WERI-Rb-1 (cell line): Measurements from ENCODE around the gene WSCD2.

ENCODE experiments used
- DNase-seq: peaks from one replicate; pipeline ENCODE4 v3.0.0-alpha.2; 2020
- H3K27ac ChIP-seq: fragments of 250-450 bp; sonication (Bioruptor Pico); 2 replicates; pipeline ENCODE4 v1.5.1; 2020; ENCODE audit warnings: mild to moderate bottlenecking, moderate library complexity
- H3K27me3 ChIP-seq: fragments of 250-450 bp; sonication (Bioruptor Pico); 2 replicates; pipeline ENCODE4 v1.5.1; 2021; ENCODE audit warnings: mild to moderate bottlenecking, low read depth, moderate library complexity; ENCODE audit not compliant: insufficient read depth, severe bottlenecking
- H3K36me3 ChIP-seq: fragments of 250-450 bp; sonication (Bioruptor Pico); 2 replicates; pipeline ENCODE4 v1.5.1; 2020; ENCODE audit warnings: mild to moderate bottlenecking, moderate library complexity
- H3K4me3 ChIP-seq: 2 replicates; pipeline ENCODE4 v1.5.1; 2011; ENCODE audit warnings: low read depth, mild to moderate bottlenecking, control low read depth, low read length
- H3K9me3 ChIP-seq: fragments of 250-450 bp; sonication (Bioruptor Pico); 2 replicates; pipeline ENCODE4 v1.5.1; 2021; ENCODE audit warnings: mild to moderate bottlenecking, moderate library complexity; ENCODE audit not compliant: severe bottlenecking
- TF ChIP-seq, protein P1 (sequence below): IDR thresholded peaks from 2 replicates; pipeline ENCODE4 v1.5.1; 2011; ENCODE audit warnings: low read depth, mild to moderate bottlenecking, control low read depth, inconsistent platforms, low read length

Gene WSCD2

DNA sequence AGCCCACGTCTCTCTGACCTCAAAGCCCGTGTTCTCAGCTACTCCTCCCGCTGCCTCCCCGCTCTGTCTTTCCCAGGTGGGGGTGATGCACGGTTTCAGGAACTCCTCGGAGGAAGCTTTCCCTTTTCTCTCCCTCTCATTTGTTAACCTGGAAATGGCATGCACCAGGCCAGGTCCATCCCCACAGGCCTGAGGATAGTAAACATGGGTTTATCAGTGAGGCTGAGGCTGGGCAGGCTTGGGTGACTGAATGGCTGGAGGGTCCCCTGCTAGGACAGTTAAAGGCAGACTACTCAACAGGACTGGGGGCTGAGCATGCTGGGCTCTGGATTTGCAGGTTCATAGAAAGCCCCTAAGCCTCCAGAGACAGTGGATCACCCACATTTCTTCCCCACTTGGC, 7.6 kb downstream of the WSCD2 start:
- Histone ChIP-seq H3K9me3 (no peaks in the 10 kb centered on the region), H3K27me3 (peaks cover 40% of the 10 kb centered on the region), H3K36me3 (no peaks in the 10 kb centered on the region), H3K27ac (no peak overlapping the region), H3K4me3 (no peak overlapping the region)
- TF ChIP-seq, protein P1, sequence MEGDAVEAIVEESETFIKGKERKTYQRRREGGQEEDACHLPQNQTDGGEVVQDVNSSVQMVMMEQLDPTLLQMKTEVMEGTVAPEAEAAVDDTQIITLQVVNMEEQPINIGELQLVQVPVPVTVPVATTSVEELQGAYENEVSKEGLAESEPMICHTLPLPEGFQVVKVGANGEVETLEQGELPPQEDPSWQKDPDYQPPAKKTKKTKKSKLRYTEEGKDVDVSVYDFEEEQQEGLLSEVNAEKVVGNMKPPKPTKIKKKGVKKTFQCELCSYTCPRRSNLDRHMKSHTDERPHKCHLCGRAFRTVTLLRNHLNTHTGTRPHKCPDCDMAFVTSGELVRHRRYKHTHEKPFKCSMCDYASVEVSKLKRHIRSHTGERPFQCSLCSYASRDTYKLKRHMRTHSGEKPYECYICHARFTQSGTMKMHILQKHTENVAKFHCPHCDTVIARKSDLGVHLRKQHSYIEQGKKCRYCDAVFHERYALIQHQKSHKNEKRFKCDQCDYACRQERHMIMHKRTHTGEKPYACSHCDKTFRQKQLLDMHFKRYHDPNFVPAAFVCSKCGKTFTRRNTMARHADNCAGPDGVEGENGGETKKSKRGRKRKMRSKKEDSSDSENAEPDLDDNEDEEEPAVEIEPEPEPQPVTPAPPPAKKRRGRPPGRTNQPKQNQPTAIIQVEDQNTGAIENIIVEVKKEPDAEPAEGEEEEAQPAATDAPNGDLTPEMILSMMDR: no peak
- DNase-seq: no peak

DNA sequence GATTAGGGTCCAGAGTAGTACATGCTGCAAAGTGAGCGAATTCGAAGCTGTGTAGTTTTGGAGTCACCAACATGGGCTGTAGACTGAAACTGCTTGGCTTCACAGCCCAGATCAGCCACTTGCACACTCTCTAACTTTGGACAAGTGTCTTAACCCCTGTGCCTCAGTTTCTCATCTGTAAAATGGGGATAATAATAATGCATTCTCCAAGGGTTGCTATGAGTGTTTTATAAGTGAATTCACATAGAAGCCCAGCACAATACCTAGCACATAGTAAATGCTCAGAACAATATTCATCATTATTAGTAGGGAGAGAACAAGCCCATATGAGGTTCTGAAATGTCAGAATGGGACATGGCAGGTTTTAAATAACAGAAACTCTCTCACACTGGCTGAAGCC, 10.4 kb downstream of the WSCD2 start:
- Histone ChIP-seq H3K27ac (no peak overlapping the region), H3K36me3 (no peaks in the 10 kb centered on the region), H3K9me3 (no peaks in the 10 kb centered on the region), H3K4me3 (no peak overlapping the region), H3K27me3 (peaks cover 44% of the 10 kb centered on the region)
- no peak for DNase-seq
- TF ChIP-seq, protein P1: no peak

DNA sequence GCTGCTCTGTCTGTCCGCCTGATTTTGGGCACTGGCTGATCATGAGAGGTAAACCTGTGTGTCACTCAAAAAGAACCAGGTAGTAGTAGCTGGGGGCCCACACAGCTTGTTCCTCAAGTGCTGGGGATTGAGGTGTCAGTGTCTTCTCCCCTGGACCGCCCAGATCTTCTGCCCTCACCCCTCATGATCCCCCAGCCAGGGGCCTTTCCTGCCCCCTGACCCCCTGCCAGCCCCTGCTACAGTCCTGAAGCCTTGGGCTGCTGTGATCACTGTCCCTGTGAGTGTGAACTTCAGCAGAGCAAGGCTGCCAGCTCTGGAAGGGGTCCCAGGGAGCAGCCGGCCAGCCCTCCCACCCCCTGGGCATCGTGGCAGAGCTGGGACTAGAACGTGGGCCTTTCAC, 11.4 kb downstream of the WSCD2 start:
- TF ChIP-seq, protein P1: no peak
- H3K27me3 ChIP-seq: peaks cover 44% of the 10 kb centered on the region
- H3K27ac ChIP-seq: no peak overlapping the region
- no peak overlapping the region for H3K4me3 ChIP-seq
- DNase-seq: no peak
- no peaks in the 10 kb centered on the region for H3K36me3 ChIP-seq
- H3K9me3 ChIP-seq: no peaks in the 10 kb centered on the region

DNA sequence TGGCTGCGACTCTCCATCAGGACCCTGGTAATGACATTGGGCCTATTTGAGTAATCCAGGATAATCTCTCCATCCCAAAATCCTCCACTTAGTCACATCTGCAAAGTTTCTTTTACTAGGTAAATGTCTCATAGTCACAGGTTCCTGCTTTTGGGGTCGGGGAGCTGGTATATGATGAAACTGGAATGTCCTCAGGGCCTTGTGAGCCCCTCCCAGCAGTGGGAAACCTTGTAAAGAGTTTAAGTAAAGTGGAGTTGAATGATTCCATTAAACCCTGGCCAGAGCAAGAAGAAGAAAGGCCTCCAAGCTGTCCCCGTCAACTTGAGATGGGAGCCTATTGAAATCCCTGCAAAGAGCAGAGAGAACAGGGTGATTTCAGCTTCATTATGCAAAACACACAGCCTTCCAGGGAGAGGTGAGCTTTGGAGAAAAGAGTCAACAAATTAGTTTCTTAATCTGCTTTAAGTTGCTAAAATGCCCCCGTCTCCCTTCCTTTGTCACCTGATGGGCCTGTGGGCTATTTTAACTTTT, 12.6 kb downstream of the WSCD2 start:
- Histone ChIP-seq H3K9me3 (no peaks in the 10 kb centered on the region), H3K4me3 (no peak overlapping the region), H3K27ac (no peak overlapping the region), H3K36me3 (no peaks in the 10 kb centered on the region), H3K27me3 (peaks cover 45% of the 10 kb centered on the region)
- TF ChIP-seq, protein P1: no peak
- DNase-seq: no peak

DNA sequence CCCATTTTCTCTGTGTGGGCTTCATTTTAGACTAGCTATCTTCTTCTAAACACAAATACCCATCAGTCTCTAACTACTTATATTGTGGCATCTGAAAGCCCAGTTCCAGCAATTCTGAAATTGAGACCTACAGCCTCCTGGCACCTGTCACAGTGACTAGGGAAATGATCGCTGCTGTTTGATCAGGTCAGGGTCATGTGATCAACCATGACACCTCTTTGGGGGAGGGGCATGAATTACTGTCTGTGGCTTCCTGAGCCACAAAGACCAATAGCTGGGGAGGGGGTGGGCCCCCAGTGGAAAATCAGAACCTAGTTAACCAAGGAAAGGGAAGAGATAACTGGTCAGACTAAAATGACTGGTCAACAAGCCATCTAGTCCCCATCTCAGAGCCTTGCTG, 14.1 kb downstream of the WSCD2 start:
- Histone ChIP-seq H3K27ac (no peak overlapping the region), H3K36me3 (no peaks in the 10 kb centered on the region), H3K4me3 (no peak overlapping the region), H3K9me3 (no peaks in the 10 kb centered on the region), H3K27me3 (peaks cover 57% of the 10 kb centered on the region)
- no peak for DNase-seq
- TF ChIP-seq, protein P1: no peak

DNA sequence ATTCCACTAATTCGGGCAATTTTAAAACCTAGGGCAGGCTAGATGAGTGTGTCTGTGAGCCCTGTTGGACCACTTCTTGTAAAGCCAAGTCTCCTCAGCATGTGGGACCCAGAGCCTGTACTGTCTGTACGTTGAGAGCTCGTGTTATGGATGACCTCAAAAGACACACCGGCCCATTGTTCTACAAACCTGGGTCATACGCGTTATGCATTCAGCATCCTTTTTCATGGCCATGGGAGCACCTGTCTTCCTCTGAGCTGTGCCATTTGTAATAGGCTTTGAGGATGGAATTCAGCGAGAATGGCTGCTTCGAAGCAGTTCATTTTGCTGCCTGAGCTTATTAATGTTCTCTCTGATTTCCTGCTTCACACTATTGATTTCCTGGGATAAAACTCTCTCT, 15.0 kb downstream of the WSCD2 start:
- Histone ChIP-seq H3K27ac (no peak overlapping the region), H3K9me3 (no peaks in the 10 kb centered on the region), H3K4me3 (no peak overlapping the region), H3K36me3 (no peaks in the 10 kb centered on the region), H3K27me3 (peaks cover 66% of the 10 kb centered on the region)
- DNase-seq: no peak
- TF ChIP-seq, protein P1: no peak
